Suprapubic skin (tissue), 4 donors: ENCODE data around the gene HMGCLL1. TPM values are rescaled to one million over a fixed set of nuclear protein-coding genes. Genes with fewer than 3 reads are reported as not detected.

ENCODE experiments used
- DNase-seq, 2 donors: peaks; one replicate each; pipeline ENCODE4 v3.0.0-alpha.2; 2019; ENCODE audit warnings: low spot score in 2 of 2
- H3K27ac ChIP-seq: fragments of 200-600 bp; sonication (generic); one replicate; pipeline ENCODE4 v1.5.1; 2019
- H3K27me3 ChIP-seq: fragments of 200-600 bp; sonication (generic); one replicate; pipeline ENCODE4 v1.5.1; 2019
- H3K36me3 ChIP-seq: fragments of 200-600 bp; sonication (generic); one replicate; pipeline ENCODE4 v1.5.1; 2019
- H3K4me1 ChIP-seq: fragments of 200-600 bp; sonication (generic); one replicate; pipeline ENCODE4 v1.5.1; 2019
- H3K4me3 ChIP-seq: fragments of 200-600 bp; sonication (generic); one replicate; pipeline ENCODE4 v1.5.1; 2019; ENCODE audit warnings: mild to moderate bottlenecking
- H3K9me3 ChIP-seq: fragments of 200-600 bp; sonication (generic); one replicate; pipeline ENCODE4 v1.5.1; 2019
- EP300 ChIP-seq: sonication (generic); formaldehyde crosslinking; IDR thresholded peaks from one replicate; pipeline ENCODE4 v1.6.1; 2017; ENCODE audit warnings: antibody characterized with exemption
- POLR2A ChIP-seq, 2 donors: fragments of 450-650 bp; IDR thresholded peaks; one replicate each; pipeline ENCODE4 v1.6.1; 2017; ENCODE audit warnings: antibody characterized with exemption in 2 of 2, mild to moderate bottlenecking in 2 of 2, moderate library complexity in 2 of 2
- POLR2AphosphoS5 ChIP-seq, 3 donors: sonication (generic); formaldehyde crosslinking; IDR thresholded peaks; one replicate each; pipeline ENCODE4 v1.6.1; 2017; ENCODE audit warnings: antibody characterized with exemption in 3 of 3
- WGBS: methylation state at CpG from one replicate; pipeline ENCODE4 v1.1.5; 2018; 5-methylcytosine and 5-hydroxymethylcytosine counted together
- total RNA-seq, 4 donors: library from RNA; depleted of rRNA; stranded (reverse); fragments of >200 nt; gene quantifications; one replicate each; pipeline ENCODE4 v1.1.0, GENCODE V29; 2016
- TF ChIP-seq, protein P1 (sequence below), 2 donors: fragments of 200-600 bp in 1 of 2; fragments of 450-650 bp in 1 of 2; sonication (generic) in 1 of 2; IDR thresholded peaks; one replicate each; pipeline ENCODE4 v1.5.1; 2016 to 2019; ENCODE audit warnings: antibody characterized with exemption in 2 of 2, mild to moderate bottlenecking in 1 of 2, moderate library complexity in 1 of 2

Gene HMGCLL1
- total RNA-seq, 4 donors from 2014 or later, result 0.23 to 0.62 TPM; not detected in 2

DNA sequence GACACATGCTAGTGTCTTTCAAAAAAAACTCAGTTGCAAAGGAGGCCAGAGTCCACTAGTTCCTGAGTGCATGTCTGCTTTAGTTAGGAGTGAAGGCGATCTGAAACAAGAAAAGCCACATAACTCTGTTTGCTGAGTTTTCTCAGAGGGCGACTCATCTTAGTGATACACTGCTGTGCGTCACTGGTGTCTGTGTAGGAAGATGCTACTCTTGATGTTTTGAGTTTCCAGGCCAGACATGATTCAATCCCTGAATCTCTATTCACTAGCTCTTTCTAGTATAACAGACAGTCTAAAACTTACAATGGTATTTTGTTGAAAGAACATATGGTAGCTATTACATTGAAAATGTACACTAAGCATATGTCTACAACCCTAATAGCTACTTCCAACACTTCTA is 190.8 kb downstream of the HMGCLL1 start:
- TF ChIP-seq EP300 (no peak), POLR2A (IDR thresholded peaks at IDR 0.05) (no peak), POLR2AphosphoS5 (IDR thresholded peaks at IDR 0.05) (no peak)
- TF ChIP-seq, protein P1, sequence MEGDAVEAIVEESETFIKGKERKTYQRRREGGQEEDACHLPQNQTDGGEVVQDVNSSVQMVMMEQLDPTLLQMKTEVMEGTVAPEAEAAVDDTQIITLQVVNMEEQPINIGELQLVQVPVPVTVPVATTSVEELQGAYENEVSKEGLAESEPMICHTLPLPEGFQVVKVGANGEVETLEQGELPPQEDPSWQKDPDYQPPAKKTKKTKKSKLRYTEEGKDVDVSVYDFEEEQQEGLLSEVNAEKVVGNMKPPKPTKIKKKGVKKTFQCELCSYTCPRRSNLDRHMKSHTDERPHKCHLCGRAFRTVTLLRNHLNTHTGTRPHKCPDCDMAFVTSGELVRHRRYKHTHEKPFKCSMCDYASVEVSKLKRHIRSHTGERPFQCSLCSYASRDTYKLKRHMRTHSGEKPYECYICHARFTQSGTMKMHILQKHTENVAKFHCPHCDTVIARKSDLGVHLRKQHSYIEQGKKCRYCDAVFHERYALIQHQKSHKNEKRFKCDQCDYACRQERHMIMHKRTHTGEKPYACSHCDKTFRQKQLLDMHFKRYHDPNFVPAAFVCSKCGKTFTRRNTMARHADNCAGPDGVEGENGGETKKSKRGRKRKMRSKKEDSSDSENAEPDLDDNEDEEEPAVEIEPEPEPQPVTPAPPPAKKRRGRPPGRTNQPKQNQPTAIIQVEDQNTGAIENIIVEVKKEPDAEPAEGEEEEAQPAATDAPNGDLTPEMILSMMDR (IDR thresholded peaks at IDR 0.05), result no peak
- WGBS, result 75% methylated on average over 3 of the region's 3 CpGs
- H3K27me3 ChIP-seq, result no peaks in the 10 kb centered on the region
- no peak for DNase-seq
- H3K4me3 ChIP-seq, result no peak overlapping the region
- no peaks in the 10 kb centered on the region for H3K4me1 ChIP-seq
- H3K36me3 ChIP-seq, result no peaks in the 10 kb centered on the region
- no peak overlapping the region for H3K27ac ChIP-seq
- no peaks in the 10 kb centered on the region for H3K9me3 ChIP-seq
